SK-N-SH (cell line): Measurements from ENCODE around the gene GPR3. TPM values are rescaled to one million over a fixed set of nuclear protein-coding genes. Genes with fewer than 3 reads are reported as not detected.

Experiments used
- polyA plus RNA-seq, 3 experiments: library from polyadenylated mRNA; depleted of rRNA; stranded (reverse); fragments of >200 nt; gene quantifications; 2 replicates each; pipeline ENCODE4 v1.2.3, GENCODE V29; 2012

Gene GPR3
- polyA plus RNA-seq, 1 of the 3 experiments (the other 2 are of a cell fraction): 6.0 TPM

Other genes with a start within 250 kb of the GPR3 start
- gene SLC9A1, start 237.5 kb upstream of the GPR3 start, polyA plus RNA-seq (2012; rRNA removed): 5.6 and 11.4 TPM in 2 replicates
- 7.8 and 12.0 TPM in 2 replicates for gene WDTC1, start 158.0 kb upstream of the GPR3 start, polyA plus RNA-seq (2012; rRNA removed)
- 51.7 and 52.0 TPM in 2 replicates for gene TMEM222, start 70.5 kb upstream of the GPR3 start, polyA plus RNA-seq (2012; rRNA removed)
- gene SYTL1, start 50.6 kb upstream of the GPR3 start, polyA plus RNA-seq (2012; rRNA removed): 2.0 and 3.0 TPM in 2 replicates
- gene MAP3K6, start 25.7 kb upstream of the GPR3 start, polyA plus RNA-seq (2012; rRNA removed): 14.5 and 17.3 TPM in 2 replicates
- gene FCN3, start 17.8 kb upstream of the GPR3 start, polyA plus RNA-seq (2012; rRNA removed): not detected in 2 replicates
- gene CD164L2, start 9.3 kb upstream of the GPR3 start, polyA plus RNA-seq (2012; rRNA removed): 0.05 TPM in 2 replicates
- 23.0 and 27.1 TPM in 2 replicates for gene WASF2, start 97.5 kb downstream of the GPR3 start, polyA plus RNA-seq (2012; rRNA removed)
- 3.1 and 8.5 TPM in 2 replicates for gene AHDC1, start 211.5 kb downstream of the GPR3 start, polyA plus RNA-seq (2012; rRNA removed)
- gene FGR, start 242.6 kb downstream of the GPR3 start, polyA plus RNA-seq (2012; rRNA removed): not detected in 2 replicates